Camera-type eye (tissue), 1 donor: Measurements from ENCODE around the gene DUS3L. TPM values are rescaled to one million over a fixed set of nuclear protein-coding genes. Genes with fewer than 3 reads are reported as not detected.

Experiments
- total RNA-seq: library from RNA; depleted of rRNA; stranded (reverse); fragments of >200 nt; gene quantifications from one replicate; pipeline ENCODE4 v1.2.3, GENCODE V29; 2014

Gene DUS3L, protein sequence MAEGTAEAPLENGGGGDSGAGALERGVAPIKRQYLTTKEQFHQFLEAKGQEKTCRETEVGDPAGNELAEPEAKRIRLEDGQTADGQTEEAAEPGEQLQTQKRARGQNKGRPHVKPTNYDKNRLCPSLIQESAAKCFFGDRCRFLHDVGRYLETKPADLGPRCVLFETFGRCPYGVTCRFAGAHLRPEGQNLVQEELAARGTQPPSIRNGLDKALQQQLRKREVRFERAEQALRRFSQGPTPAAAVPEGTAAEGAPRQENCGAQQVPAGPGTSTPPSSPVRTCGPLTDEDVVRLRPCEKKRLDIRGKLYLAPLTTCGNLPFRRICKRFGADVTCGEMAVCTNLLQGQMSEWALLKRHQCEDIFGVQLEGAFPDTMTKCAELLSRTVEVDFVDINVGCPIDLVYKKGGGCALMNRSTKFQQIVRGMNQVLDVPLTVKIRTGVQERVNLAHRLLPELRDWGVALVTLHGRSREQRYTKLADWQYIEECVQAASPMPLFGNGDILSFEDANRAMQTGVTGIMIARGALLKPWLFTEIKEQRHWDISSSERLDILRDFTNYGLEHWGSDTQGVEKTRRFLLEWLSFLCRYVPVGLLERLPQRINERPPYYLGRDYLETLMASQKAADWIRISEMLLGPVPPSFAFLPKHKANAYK
- total RNA-seq, result 32.4 TPM

DNA sequence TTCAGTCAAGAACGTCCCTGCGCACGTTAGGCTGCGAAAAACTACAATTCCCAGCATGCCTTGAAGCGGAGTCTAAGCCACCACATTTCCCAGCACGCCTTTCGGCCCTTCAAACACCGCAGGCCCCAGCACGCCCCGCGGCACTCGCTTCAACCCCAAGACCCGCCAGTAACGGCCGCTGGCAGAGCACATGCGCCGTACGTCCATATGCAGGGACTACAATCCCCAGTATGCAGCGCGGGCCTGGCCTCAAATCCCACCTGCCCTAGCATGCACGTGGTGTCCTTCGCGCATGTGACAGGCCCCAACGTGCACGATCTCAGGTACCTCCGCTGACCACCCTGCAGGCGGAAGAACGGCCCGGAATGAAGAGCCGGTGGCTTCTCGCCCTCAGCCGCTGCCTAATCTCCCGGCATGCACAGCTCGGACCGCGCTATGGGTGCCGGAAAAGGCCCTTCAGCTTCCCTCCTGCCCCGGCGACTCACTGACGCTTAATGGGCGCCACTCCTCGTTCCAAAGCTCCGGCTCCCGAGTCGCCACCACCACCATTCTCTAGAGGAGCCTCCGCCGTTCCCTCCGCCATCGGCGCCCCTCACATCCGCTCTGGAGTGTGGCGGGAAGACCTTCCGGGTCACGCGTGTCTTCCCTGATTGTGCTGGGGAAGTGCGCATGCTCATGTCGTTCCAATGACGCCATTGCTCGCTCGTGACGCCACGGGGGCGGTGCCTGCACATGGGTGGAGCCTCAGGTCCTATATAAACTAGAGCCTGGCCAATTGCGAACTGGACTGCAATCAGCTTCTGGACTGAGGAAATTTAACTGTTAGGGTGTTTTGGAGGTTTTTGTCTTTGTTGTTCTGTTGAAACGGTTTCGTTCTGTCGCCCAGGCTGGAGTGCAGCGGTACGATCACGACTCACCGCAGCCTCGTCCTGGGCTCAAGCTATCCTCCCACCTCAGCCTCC is at the start of gene DUS3L:
DUS3L (minus strand) TSS at position 605 of the 962 bp plus-strand sequence; CDS start at position 583, 22 bp downstream.

DNA sequence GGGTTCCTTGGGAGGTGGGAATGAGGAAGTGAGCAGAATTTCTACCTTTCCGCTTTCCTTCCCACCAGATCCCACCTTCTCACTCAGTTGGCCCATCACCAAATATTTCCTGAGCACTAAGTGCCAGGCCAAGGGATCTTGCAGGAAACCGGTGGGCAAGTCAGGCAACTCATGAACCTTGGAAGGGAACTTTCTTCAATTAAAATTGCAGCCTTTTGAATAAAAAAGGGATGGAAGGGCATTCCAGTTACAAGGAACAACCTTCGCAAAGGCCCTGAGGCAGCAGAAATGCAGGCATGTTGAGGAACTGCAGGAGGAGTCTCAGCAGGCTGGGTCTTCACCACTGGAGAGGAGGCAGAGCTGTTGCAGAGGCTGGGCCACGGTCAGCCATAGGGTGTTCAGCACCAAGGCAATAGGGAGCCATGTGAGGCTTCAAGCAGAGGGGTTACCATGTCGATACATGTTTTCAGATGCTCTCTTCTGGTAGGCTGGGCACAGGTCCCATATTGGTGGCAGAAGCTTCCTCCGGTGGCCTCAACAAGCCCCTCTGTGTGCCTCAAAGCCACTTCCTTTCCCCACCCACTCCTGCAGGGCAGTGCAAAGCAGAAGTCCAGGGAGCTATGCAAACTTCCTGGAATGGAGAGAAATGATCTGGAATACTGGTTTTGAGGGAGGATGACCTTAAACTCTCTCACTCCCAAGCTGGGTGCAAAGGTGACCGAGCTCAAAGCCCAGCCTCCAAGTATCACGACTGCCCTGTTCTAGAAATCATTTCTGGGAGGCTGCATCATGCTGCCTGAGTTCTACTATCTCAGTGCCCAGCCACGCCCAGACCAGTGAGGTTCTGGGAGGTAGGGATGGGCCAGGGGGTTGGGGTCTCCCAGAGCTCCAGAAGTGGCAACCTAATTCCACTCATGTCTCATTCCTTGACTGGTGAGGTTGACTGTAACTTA is 48.4 kb upstream of the DUS3L start, which contains the start of gene FUT6:
FUT6 (minus strand) TSS at position 638 of the 953 bp plus-strand sequence. CDS start 7,135 bp downstream, outside the sequence.

DNA sequence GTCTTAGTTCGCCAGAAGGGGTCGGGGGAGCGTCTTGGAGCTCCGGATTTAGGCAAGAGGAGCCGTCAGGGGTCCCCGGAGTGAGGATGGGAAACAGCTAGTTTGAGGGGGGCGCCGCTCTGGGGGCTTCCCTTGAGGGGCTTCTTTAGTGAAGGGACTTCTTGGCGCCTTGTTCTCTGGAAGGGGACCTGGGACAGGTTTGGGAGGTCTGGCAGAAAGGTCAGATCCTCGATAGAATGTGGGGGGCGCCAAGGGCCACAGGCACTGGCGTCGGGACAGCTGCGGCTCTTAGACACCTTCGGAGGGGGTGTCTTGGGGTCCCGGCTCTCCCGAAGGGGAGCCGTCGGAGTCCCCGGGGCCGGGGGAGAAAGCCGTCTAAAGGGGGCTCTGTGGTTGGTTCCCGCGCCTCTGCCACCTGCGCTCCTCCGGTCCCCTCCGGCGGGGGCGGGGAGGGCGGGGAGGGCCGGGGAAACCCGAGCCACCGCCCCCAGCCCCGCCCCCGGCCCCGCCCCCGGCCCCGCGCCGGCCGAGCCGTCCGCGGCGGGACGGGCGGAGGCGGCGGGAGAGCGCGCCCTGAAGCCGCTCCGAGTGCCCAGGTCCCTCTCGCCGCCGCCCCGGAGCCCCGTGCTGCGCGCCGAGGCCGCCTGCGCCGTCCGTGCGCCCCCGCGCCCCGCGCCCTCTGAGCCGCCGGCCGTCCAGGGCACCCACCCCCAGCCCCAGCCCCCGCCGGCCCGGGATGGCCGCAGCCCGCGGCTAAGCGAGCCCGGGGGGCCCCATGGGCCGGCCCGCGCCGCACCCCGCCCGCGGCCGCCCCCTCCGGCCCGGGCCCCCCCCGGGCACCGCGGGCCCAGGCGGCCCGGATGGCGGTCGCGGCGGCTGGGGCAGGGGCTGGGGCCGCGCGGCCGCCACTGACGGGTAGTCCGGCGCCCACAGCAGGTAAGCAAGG is 13.8 kb upstream of the DUS3L start, which contains the start of gene NRTN:
NRTN (plus strand) TSS at position 552 of the 946 bp plus-strand sequence. CDS start 19,099 bp downstream, outside the sequence.

DNA sequence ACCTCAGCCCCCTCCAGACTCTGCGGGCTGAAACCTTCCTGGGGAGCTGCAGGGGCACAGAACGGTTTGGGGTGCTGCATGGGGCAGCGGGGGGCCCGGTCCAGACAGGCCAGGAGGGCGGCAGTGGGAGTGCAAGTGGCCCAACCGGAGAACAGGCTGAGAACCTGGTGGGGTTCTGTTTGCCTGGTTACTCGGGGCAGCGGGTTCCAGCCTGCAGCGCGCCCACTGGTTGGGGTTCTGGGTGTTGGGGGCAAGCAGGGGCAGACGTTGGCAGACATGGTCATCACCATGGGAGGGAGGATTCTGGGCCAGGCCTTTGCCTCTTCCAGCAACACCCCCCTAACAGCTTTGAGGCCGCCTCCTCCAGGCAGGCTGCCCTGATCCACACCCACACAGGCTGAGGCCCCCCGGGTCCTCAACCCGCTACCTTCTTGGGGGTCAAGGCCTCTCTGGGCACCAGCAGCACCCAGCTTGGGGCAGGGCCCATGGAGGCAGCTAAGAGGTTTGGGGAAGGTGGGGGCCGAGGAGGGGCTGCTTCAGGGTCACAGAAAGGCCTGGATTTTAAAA is 6.3 kb downstream of the DUS3L start, which contains the start of gene PRR22:
PRR22 (minus strand) TSS at position 166 of the 567 bp plus-strand sequence; CDS start at position 80, 86 bp downstream.

Other genes with a start within 250 kb of the DUS3L start
- gene TINCR, start 223.2 kb downstream of the DUS3L start, total RNA-seq, result 4.8 TPM
- gene SAFB2, start 168.4 kb downstream of the DUS3L start, total RNA-seq, result 83.2 TPM
- gene SAFB, start 168.1 kb downstream of the DUS3L start, total RNA-seq, result 177 TPM
- gene MICOS13, start 110.6 kb downstream of the DUS3L start, total RNA-seq, result 16.9 TPM
- gene HSD11B1L, start 110.1 kb downstream of the DUS3L start, total RNA-seq, result 19.0 TPM
- gene RPL36, start 100.9 kb downstream of the DUS3L start, total RNA-seq, result 161 TPM
- gene LONP1, start 71.0 kb downstream of the DUS3L start, total RNA-seq, result 70.3 TPM
- gene CATSPERD, start 70.5 kb downstream of the DUS3L start, total RNA-seq, result not detected
- gene PRR22, start 6.4 kb downstream of the DUS3L start, total RNA-seq, result 0.38 TPM
- 3.7 TPM for gene NRTN, start 13.9 kb upstream of the DUS3L start, total RNA-seq
- gene FUT6, start 48.5 kb upstream of the DUS3L start, total RNA-seq, result 0.22 TPM
- gene FUT3, start 60.3 kb upstream of the DUS3L start, total RNA-seq, result 2.4 TPM
- not detected for gene FUT5, start 79.4 kb upstream of the DUS3L start, total RNA-seq
- gene NDUFA11, start 112.6 kb upstream of the DUS3L start, total RNA-seq, result 76.9 TPM
- 7.5 TPM for gene VMAC, start 113.7 kb upstream of the DUS3L start, total RNA-seq
- 11.2 TPM for gene CAPS, start 123.1 kb upstream of the DUS3L start, total RNA-seq
- 81.3 TPM for gene RANBP3, start 187.0 kb upstream of the DUS3L start, total RNA-seq